SK-N-SH (cell line): ENCODE measurements around the gene ASPG.

Experiments
- EP300 ChIP-seq, 2 experiments: IDR thresholded peaks; 2 replicates each; pipeline versions ENCODE4 v1.4.0 to v1.6.1; 2012; ENCODE audit warnings: borderline replicate concordance in 1 of 2, low read depth in 1 of 2, low read length in 1 of 2
- EZH2phosphoT487 ChIP-seq: fragments of 200-600 bp; sonication (generic); IDR thresholded peaks from 2 replicates; pipeline ENCODE4 v1.6.1; 2017; ENCODE audit warnings: low read depth, mixed run types, mild to moderate bottlenecking, antibody characterized with exemption, moderate library complexity, borderline replicate concordance
- JUND ChIP-seq: IDR thresholded peaks from 2 replicates; pipeline ENCODE4 v1.4.0; 2012
- YY1 ChIP-seq: IDR thresholded peaks from 2 replicates; pipeline ENCODE4 v1.4.0; 2012; ENCODE audit warnings: low read depth, mild to moderate bottlenecking
- TF ChIP-seq, protein P1 (sequence below): fragments of 200-600 bp; sonication (generic); IDR thresholded peaks from 2 replicates; pipeline ENCODE4 v1.6.1; 2017; ENCODE audit warnings: antibody characterized with exemption, mild to moderate bottlenecking, moderate library complexity
- TF ChIP-seq, protein P2 (sequence below): IDR thresholded peaks from 2 replicates; pipeline ENCODE4; 2012

GRCh38 chr14:104112609-104113571 is 27.4 kb downstream of the ASPG start:
- TF ChIP-seq, protein P1, sequence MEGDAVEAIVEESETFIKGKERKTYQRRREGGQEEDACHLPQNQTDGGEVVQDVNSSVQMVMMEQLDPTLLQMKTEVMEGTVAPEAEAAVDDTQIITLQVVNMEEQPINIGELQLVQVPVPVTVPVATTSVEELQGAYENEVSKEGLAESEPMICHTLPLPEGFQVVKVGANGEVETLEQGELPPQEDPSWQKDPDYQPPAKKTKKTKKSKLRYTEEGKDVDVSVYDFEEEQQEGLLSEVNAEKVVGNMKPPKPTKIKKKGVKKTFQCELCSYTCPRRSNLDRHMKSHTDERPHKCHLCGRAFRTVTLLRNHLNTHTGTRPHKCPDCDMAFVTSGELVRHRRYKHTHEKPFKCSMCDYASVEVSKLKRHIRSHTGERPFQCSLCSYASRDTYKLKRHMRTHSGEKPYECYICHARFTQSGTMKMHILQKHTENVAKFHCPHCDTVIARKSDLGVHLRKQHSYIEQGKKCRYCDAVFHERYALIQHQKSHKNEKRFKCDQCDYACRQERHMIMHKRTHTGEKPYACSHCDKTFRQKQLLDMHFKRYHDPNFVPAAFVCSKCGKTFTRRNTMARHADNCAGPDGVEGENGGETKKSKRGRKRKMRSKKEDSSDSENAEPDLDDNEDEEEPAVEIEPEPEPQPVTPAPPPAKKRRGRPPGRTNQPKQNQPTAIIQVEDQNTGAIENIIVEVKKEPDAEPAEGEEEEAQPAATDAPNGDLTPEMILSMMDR: no peak
- TF ChIP-seq, protein P2, sequence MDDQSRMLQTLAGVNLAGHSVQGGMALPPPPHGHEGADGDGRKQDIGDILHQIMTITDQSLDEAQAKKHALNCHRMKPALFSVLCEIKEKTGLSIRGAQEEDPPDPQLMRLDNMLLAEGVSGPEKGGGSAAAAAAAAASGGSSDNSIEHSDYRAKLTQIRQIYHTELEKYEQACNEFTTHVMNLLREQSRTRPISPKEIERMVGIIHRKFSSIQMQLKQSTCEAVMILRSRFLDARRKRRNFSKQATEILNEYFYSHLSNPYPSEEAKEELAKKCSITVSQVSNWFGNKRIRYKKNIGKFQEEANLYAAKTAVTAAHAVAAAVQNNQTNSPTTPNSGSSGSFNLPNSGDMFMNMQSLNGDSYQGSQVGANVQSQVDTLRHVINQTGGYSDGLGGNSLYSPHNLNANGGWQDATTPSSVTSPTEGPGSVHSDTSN: no peak
- TF ChIP-seq EZH2phosphoT487: no peak
- no peak for TF ChIP-seq YY1
- TF ChIP-seq JUND: no peak
- TF ChIP-seq EP300 (IDR thresholded peaks at IDR 0.05; ENCODE audit: borderline replicate concordance in 1 of 2, low read depth in 1 of 2, low read length in 1 of 2): no peak
